Right ventricle myocardium inferior (tissue), 1 donor: ENCODE measurements around the gene NHP2. TPM values are rescaled to one million over a fixed set of nuclear protein-coding genes. Genes with fewer than 3 reads are reported as not detected.
"Not testable (repeated sequence)": the region's sequence is repeated elsewhere in the genome, so short reads cannot be mapped to it uniquely, and the experiment has no call there.

Experiments used
- ATAC-seq: fragments of 200-7000 bp; cut with Tn5 transposase; one replicate; pipeline ENCODE4 v1.9.1; 2020; ENCODE audit warnings: mild to moderate bottlenecking, moderate library complexity
- DNase-seq: peaks from one replicate; pipeline ENCODE4 v3.0.0; 2021; ENCODE audit errors: missing footprints
- intact Hi-C: fragments of 100-400 bp; cut with DNase I; formaldehyde crosslinking; loops from one replicate; pipeline ENCODE4 v1.11.0; 2022
- long read RNA-seq: library from polyadenylated mRNA; unstranded; transcript quantifications from one replicate; pipeline ENCODE4 v2.0.0, GENCODE V29; 2021
- total RNA-seq: library from RNA; stranded (reverse); fragmentation: NEBNext Ultra II Directional; extraction: Animal tissue kit (Norgen Biotek cat#: 25700); gene quantifications from one replicate; pipeline ENCODE4 v1.2.1, GENCODE V29; 2021
- donor health status: DM: no; HTN: yes; CAD: no; lungs with severe emphysema.

Gene NHP2
- 79.8 TPM for total RNA-seq
- long read RNA-seq, transcript NHP2-201 (4 exons, 865 nt): major isoform, 39 of 39 reads
- long read RNA-seq, partial matches to known transcripts: 0 of 39 reads
- long read RNA-seq, other reads (novel, unspliced or antisense): 0 of 39 reads

GRCh38 chr5:178153530-178154340, at the start of gene NHP2:
TSS of gene NHP2 (minus strand) at chr5:178153885. CDS start at chr5:178153817, 68 bp downstream.
- peak; percentile 99 for DNase-seq
- ATAC-seq: peak; percentile 100
- intact Hi-C loops: no loop called here

- DNase-seq (no peak), ATAC-seq (no peak)
- intact Hi-C loops: no loop called here
Observed at GRCh38 chr5:178202541-178202940, 48.9 kb upstream of the NHP2 start.

- DNase-seq (no peak), ATAC-seq (no peak)
Observed at GRCh38 chr5:178201927-178202235, 48.2 kb upstream of the NHP2 start.

GRCh38 chr5:178201221-178201926, 47.7 kb upstream of the NHP2 start:
- DNase-seq (no peak), ATAC-seq (no peak)
- intact Hi-C loops: no loop called here

More at GRCh38 chr5:178201927-178202235, 48.2 kb upstream of the NHP2 start:
- intact Hi-C loops: no loop called here

GRCh38 chr5:178199581-178200434, 46.1 kb upstream of the NHP2 start:
- intact Hi-C loops: no loop called here
- ATAC-seq (no peak), DNase-seq (no peak)

GRCh38 chr5:178198706-178199105, 45.0 kb upstream of the NHP2 start:
- no peak for ATAC-seq
- DNase-seq: no peak
- intact Hi-C loops: no loop called here

- DNase-seq, intact Hi-C loops: not testable (repeated sequence)
Observed at GRCh38 chr5:178198151-178198550, 44.5 kb upstream of the NHP2 start.

GRCh38 chr5:178196986-178197385, 43.3 kb upstream of the NHP2 start:
- peak; percentile 36 for ATAC-seq
- intact Hi-C loops: no loop called here

More at GRCh38 chr5:178198151-178198550, 44.5 kb upstream of the NHP2 start:
- ATAC-seq: not testable (repeated sequence)

GRCh38 chr5:178196281-178196812, 42.7 kb upstream of the NHP2 start:
- intact Hi-C loops: no loop called here
- DNase-seq (no peak), ATAC-seq (no peak)

More at GRCh38 chr5:178196986-178197385, 43.3 kb upstream of the NHP2 start:
- DNase-seq: no peak

GRCh38 chr5:178194026-178194425, 40.3 kb upstream of the NHP2 start:
- DNase-seq: no peak
- ATAC-seq: peak; percentile 20
- intact Hi-C loops: no loop called here

GRCh38 chr5:178193251-178193809, 39.6 kb upstream of the NHP2 start:
- ATAC-seq (no peak), DNase-seq (no peak)

GRCh38 chr5:178192787-178193186, 39.1 kb upstream of the NHP2 start:
- ATAC-seq: no peak
- intact Hi-C loops: no loop called here
- DNase-seq: no peak

More at GRCh38 chr5:178193251-178193809, 39.6 kb upstream of the NHP2 start:
- intact Hi-C loops: no loop called here

- intact Hi-C loops: no loop called here
- DNase-seq (no peak), ATAC-seq (no peak)
Observed at GRCh38 chr5:178192244-178192643, 38.6 kb upstream of the NHP2 start.

- ATAC-seq: no peak
- intact Hi-C loops: no loop called here
Observed at GRCh38 chr5:178191661-178192060, 38.0 kb upstream of the NHP2 start.

GRCh38 chr5:178189433-178189832, 35.7 kb upstream of the NHP2 start:
- intact Hi-C loops: no loop called here
- ATAC-seq (no peak), DNase-seq (no peak)

More at GRCh38 chr5:178191661-178192060, 38.0 kb upstream of the NHP2 start:
- no peak for DNase-seq

GRCh38 chr5:178187014-178187413, 33.3 kb upstream of the NHP2 start, which contains the start of gene GMCL2:
TSS of gene GMCL2 (minus strand) at chr5:178187371. CDS start at chr5:178187299, 72 bp downstream.
- ATAC-seq (no peak), DNase-seq (no peak)
- intact Hi-C loops: no loop called here

- ATAC-seq: no peak
- no peak for DNase-seq
- intact Hi-C loops: no loop called here
Observed at GRCh38 chr5:178186427-178186826, 32.7 kb upstream of the NHP2 start.

- no peak for ATAC-seq
- intact Hi-C loops: no loop called here
- DNase-seq: no peak
Observed at GRCh38 chr5:178182158-178182876, 28.6 kb upstream of the NHP2 start.
